GM19397 (cell line): Measurements from ENCODE around the gene CADM3.

ENCODE experiments used
- ATAC-seq: cut with Tn5 transposase; IDR thresholded peaks from one replicate; pipeline ENCODE4 v1.9.1; 2021; ENCODE audit warnings: mild to moderate bottlenecking, moderate library complexity; ENCODE audit not compliant: unreplicated experiment

Gene CADM3

GRCh38 chr1:159172614-159173291, 1.3 kb downstream of the CADM3 start:
- ATAC-seq, result no peak

DNA sequence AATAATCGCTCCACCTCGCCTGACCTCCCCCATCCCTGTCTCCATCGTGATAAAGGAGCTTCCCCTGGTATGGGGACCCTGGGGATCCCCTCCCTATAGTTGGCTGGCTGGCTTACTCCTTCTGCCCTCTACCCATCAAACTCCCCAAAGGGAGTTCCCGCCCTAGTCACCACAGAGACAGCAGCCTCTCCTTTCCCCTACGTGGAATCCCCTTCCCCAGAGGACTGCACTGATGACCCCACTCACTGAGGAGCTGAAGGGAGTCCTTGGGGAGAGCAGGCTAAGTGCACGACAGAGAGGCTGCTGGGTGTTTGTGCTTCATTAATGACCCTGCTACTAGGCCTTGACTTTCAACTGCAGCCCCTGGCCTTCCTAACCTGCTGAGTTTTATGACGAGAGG, 1.9 kb downstream of the CADM3 start:
- ATAC-seq, result no peak

DNA sequence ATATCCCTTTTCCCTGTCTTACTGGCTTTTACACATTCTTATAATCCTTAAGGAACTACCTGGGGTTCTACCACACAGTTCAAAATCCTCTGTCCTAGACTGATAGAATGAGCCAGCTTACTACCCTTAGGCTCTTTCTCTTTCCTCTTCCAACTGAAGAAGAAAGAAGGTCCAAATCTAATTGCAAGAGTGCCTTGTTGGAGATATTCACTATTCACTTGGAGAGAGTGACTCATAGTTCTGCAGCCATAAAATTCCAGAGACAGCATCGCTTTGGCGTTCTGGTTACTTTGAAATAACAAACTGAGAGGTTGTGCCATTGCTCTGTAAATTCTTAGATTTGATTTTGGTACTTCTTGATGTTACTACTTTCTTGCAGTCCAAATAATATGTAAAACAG, 4.2 kb downstream of the CADM3 start:
- no peak for ATAC-seq

GRCh38 chr1:159177272-159177907, 6.0 kb downstream of the CADM3 start:
- ATAC-seq, result no peak

DNA sequence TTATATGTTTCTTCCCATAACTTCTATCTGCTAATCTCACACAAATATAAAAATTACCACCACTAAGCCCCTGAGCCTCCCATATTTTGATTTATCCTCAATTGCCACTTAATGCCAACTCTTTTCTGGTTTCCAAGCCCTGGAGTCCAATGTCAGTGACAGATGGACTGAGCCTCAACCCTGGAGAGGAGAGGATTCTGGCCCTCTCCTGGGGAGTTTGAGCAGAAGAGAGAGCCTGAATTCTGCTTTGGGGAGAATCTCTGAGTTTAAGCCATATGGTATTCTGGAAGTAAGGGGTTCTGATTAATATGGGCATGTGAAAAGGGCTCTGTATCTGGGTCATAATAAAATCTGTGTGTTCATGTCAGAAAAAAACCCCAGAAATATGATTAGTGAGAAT, 8.5 kb downstream of the CADM3 start:
- ATAC-seq, result no peak

DNA sequence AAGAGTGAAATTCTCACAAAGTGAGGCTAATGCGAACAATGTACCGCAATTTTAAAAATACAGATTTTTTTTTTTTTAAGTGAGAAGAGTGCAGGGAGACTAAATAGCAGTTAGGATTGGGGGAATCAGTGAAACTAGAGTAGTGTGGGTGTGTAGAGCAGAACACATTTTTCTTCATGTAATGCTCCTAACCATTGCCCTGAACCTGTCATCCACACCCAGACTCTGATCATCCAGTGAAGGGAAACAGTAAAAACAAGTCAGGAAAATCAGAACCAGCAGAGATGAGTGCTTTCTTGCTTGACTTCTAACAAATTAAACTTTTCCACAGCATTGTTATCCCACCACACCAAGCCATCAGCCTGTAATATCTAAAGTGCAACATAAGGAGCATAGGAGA, 9.1 kb downstream of the CADM3 start:
- no peak for ATAC-seq

DNA sequence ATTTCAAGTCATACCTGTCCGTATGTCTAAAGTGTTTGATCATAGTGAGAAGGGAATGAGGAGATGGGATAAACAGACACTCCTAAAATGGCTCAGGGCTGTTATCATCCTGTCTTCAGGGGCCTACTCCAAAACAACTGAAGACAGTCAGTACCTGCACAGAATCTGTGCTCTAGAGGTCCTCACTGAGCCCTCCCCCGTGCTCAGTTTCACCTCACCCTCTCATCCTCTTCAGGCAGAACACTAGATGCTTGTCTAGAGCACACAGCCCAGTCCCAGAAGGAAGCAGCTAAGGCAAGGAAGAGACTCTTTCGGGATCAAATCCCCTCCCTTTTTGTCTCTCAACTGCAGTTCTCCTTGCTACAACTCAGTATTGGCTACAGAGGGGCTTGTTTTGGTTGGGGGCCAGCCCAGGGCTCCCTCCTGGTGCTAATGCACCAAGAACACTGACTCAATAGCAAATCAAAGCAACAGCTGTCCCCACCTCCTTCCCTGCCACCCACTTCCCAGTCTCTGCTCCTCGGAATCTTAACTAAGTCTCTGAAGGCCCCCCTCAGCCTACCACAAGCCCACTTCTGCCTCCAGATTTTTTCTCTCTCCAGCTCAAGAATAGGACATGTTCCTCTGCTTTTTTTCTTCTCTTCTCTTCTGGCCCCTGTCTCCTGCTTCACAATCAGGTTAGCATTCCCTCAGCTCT, 10.1 kb downstream of the CADM3 start:
- no peak for ATAC-seq

DNA sequence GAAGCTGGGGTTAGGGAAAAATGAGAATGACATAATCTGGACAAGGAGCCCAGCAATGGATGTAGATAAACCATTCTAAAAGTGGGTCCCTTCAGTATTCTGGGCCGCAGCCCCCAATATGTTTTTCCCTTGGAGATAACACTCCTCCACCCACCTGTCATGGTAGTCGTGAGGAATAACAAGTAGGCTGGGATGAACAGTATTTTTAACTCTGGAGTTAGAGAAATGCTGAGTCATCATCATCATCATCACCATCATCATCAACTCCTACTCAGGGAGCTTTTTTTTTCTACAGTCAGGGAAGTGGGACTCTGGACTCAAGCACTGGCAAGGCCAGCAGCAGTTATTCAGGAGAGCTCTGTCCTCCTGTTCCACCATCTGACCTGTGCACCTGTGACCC, 12.8 kb downstream of the CADM3 start:
- no peak for ATAC-seq

DNA sequence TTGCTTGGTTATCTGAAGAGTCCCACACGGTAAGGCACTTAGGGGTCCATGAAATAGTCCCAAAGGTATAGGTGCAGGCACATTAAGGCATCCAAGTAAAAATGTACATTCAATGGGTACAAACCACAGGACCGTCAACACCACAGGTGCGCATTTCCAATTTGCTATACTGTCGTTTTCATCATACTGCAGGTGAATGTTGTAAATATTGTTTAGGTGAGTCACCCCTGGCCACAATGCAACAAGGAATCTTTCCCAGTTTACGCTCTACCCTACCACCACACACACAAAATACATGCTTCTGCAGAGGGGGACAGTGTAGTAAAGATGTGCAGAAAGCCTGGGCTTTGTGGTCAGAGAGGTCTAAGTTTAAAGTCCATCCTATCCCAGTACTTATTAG, 13.7 kb downstream of the CADM3 start:
- ATAC-seq, result no peak

DNA sequence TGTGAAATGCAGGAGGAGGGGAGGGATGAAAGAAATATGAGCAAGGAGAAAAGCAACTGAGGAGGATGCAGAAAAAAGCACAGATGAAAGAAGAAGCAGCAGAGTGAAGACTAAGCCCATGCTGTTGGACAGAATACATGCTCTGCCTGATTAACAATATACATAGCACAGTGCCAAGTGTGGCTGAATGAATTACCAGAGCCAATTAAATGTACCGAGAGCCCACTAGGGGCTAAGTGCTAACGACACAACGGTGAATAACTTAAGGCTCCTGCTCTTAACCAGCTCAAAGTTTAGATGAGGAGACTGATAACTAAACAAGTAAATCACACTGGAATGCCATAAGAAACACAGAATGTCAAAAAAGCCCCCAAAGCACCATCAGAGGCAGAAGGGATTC, 15.6 kb downstream of the CADM3 start:
- no peak for ATAC-seq

GRCh38 chr1:159187647-159188374, 16.4 kb downstream of the CADM3 start:
- ATAC-seq, result peak; percentile 11

- ATAC-seq, result peak; percentile 92
Observed at GRCh38 chr1:159188375-159188788, 17.0 kb downstream of the CADM3 start.

- ATAC-seq, result no peak
Observed at GRCh38 chr1:159190441-159190840, 19.0 kb downstream of the CADM3 start.

DNA sequence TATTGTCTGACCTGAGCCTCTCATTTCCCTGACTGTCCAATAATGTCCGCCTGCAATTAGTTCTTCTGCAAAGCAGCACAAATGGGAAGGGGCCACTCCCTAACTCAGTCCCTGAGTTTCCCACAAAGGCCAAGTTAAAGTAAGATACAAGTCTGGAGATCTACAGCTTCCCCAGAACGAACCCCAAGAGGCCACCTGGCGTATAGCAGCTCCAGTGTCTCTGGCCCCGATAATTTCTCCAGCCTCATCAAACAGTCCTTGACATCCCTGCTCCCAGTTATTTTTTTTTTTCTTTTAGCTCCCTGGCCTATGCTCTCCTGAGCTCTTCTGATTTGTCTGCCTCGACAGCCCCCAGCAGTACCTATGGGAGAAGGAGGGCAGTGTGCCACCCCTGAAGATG, 25.1 kb downstream of the CADM3 start:
- ATAC-seq, result no peak

DNA sequence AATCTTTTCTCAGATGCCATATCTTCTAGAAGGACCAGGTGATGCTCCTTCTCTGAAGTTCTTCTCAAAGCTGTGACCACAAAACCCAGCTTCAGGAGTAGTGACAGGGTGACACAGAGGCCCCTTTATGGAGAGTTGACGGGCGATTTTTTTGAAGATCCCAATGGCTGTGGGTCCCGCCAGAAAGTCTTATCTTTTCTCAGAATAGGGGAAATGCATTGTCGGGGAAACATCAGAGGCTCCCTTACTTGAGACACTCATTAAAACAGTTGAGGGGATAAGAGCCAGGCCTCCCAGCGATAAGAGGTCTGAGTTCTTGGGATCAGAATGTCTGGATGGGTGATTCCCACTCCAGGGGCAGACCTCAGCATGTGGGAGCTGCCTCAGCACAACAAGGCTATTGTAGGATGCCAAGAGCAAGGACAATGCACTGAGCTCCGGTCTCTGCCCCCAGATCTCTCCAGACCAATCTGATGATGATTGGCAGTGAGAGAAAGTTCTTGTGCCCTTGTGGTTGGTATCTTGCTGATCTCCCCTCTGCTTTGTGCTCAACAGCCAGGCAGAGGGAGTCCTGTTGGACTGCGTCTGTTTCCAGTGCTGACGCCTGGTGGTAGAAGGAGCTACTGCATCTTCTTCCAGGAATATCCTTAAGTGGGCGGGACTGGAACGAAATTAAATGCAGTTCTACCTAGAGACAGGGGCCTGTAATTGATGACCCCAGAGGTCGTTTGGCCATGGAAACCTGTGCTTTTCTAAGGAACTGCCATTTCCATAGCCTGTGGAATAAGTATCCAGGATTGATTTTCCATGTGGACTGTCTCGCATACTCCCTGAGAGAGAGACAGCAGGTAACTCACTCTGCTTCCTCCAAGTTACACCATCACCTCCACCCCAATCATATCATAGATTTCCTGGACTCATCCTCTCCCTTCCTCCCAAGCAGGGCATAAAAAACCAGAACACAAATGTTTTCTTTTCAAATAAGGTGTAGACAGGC, 26.4 kb downstream of the CADM3 start:
- ATAC-seq, result peak; percentile 92

DNA sequence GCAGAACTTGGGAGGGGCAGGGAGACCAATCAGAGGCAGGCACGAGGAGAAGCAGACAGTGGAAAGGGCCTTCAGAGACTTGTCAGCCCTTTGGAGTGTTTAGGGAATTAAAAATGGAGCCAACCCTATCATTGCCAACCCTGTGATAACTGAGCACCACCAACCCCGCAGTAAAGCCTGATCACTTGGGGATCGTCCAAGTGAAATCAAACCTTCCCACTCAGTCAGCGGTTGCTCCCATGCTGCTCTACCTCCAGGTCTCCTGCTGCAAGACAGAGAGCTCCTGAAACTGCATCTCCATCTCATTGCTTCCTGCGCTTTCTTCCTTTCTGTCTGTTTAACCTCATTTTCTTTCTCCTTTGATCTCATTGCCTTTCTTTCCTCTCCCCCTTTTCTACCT, 28.5 kb downstream of the CADM3 start:
- no peak for ATAC-seq

- no peak for ATAC-seq
Observed at GRCh38 chr1:159200769-159201168, 29.4 kb downstream of the CADM3 start.

DNA sequence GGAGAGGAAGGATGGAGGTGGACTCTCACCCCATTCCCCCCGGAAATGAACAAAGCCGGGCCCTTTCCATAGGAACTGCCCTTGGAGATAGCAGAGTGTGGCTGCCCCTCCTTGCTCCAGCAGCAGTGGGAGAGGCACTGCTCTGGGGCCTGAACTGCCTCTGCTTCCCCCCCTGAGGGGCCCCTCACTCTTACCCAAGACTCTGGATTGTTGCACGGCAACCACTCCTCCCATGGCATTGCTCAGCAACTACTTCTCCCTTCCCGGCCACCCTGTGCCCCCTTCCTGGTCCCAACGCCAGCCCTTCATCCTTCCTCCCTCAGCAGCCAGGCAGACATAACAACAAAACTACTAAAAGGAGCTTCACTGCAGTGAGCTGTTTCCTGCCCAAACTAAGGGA, 30.2 kb downstream of the CADM3 start:
- no peak for ATAC-seq

DNA sequence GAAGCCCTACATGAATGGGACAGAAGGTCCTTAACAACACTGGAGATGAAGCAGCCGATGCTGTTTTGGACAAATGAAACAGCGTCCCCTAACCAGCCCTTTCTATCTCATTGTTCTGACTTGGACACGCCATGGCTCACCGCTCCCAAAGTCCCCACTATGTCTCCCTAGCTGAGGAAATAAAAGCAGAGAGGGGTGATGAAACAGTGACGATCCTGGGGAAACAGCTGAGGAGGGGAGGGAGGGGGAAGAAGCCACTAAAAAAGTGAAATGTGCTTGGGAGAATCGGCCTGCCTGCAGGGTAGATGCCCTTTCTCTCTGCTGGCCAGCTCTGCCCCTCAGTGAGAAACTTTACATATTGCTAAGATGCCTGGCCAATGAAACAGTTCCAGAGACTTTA, 32.2 kb downstream of the CADM3 start:
- no peak for ATAC-seq
